ENCODE results near the gene COPZ1. TPM values are rescaled to one million over a fixed set of nuclear protein-coding genes. Genes with fewer than 3 reads are reported as not detected.

COPZ1 gene
- total RNA-seq, 1 donor, result 139 TPM

DNA sequence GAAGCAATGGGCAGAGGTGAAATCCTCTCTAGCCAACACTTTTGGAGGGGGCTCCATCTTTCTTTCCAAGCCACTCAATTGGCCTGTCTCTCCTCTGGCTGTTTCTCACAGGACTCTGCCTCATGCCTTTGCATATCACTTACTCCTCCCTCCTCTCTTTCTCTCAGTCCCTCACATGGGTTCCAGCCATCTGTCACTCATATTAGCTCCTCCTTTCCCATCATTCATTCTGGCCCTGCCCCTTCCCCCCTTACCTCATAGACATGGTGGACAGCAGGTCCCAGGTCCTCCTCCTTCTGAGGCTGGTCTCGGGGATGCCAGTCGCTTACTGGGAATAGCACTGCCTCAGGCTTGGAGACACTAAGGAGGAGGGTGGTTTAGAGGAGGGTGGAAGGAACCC is 76.2 kb downstream of the COPZ1 start:
- DNase-seq (ENCODE audit: low read depth), result no peak
- no peak for TF ChIP-seq CTCF (IDR thresholded peaks at IDR 0.05; ENCODE audit: insufficient read depth, low read length)
- no peak overlapping the region for H3K4me3 ChIP-seq (ENCODE audit: low read depth, low read length)

Small RNAs within 50 kb of the gene (small RNA-seq; reads per million reads assigned to genes)
- gene MIR148B, result 258 reads per million, percentile 98 among the genes with 10 or more reads in this experiment
- gene RN7SL744P, result not detected
- gene RNU6-950P, result not detected

Other genes starting within 250 kb of the COPZ1 start
- gene SMUG1, start 136.1 kb upstream of the COPZ1 start, total RNA-seq (ENCODE audit: low replicate concordance), result 18.3 and 27.5 TPM in 2 replicates
- 38.3 and 114 TPM in 2 replicates for gene CBX5, start 45.0 kb upstream of the COPZ1 start, total RNA-seq (ENCODE audit: low replicate concordance)
- 435 and 902 TPM in 2 replicates for gene HNRNPA1, start 44.4 kb upstream of the COPZ1 start, total RNA-seq (ENCODE audit: low replicate concordance)
- gene NFE2, start 24.1 kb upstream of the COPZ1 start, total RNA-seq (ENCODE audit: low replicate concordance), result 1.2 TPM in 1 of 2 replicates, not detected in the other
- not detected in 2 replicates for gene GPR84, start 39.4 kb downstream of the COPZ1 start, total RNA-seq (ENCODE audit: low replicate concordance)
- gene ZNF385A, start 59.6 kb downstream of the COPZ1 start, total RNA-seq (ENCODE audit: low replicate concordance), result 0.99 and 1.6 TPM in 2 replicates
- 51.1 and 239 TPM in 2 replicates for gene ITGA5, start 94.1 kb downstream of the COPZ1 start, total RNA-seq (ENCODE audit: low replicate concordance)
- gene GTSF1, start 148.5 kb downstream of the COPZ1 start, total RNA-seq (ENCODE audit: low replicate concordance), result 7.1 TPM in 1 of 2 replicates, not detected in the other
- not detected in 2 replicates for gene NCKAP1L, start 172.6 kb downstream of the COPZ1 start, total RNA-seq (ENCODE audit: low replicate concordance)
- 2.0 TPM in 1 of 2 replicates, not detected in the other for gene PDE1B, start 224.5 kb downstream of the COPZ1 start, total RNA-seq (ENCODE audit: low replicate concordance)

Measured in fibroblast of the aortic adventitia (primary cell).